AG10803 (cell line): Measurements from ENCODE around the gene DNAJC16.

Experiments used
- DNase-seq: peaks from one replicate; pipeline ENCODE4 v3.0.0; 2010; ENCODE audit warnings: low read depth
- H3K4me3 ChIP-seq: 2 replicates; pipeline ENCODE4 v1.5.1; 2011; ENCODE audit warnings: mild to moderate bottlenecking, low read length, control low read depth
- TF ChIP-seq, protein P1 (sequence below): conservative IDR thresholded peaks from 2 replicates; pipeline ENCODE4 v1.5.1; 2011; ENCODE audit warnings: mild to moderate bottlenecking, low read length, control low read depth, inconsistent platforms

Gene DNAJC16

DNA sequence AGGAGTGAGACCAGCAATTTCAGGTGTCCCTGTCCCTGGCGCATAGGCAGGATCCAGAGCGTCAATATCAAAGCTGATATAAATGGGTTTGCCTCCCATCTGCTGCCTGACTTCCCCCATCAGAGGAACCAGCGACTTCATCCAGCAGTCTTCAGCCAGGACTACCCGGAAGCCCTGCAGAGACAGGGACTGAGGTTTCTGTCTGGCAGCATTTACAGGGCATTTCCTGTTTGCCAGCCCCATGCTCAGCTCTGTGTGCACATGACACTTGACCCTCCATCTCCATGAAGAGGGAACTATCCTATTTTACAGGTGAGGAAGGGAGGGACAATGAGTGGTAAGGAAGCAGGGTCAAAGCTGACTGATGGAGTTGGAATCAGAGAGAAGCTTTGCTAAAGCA is 51.0 kb downstream of the DNAJC16 start:
- DNase-seq: no peak
- TF ChIP-seq, protein P1, sequence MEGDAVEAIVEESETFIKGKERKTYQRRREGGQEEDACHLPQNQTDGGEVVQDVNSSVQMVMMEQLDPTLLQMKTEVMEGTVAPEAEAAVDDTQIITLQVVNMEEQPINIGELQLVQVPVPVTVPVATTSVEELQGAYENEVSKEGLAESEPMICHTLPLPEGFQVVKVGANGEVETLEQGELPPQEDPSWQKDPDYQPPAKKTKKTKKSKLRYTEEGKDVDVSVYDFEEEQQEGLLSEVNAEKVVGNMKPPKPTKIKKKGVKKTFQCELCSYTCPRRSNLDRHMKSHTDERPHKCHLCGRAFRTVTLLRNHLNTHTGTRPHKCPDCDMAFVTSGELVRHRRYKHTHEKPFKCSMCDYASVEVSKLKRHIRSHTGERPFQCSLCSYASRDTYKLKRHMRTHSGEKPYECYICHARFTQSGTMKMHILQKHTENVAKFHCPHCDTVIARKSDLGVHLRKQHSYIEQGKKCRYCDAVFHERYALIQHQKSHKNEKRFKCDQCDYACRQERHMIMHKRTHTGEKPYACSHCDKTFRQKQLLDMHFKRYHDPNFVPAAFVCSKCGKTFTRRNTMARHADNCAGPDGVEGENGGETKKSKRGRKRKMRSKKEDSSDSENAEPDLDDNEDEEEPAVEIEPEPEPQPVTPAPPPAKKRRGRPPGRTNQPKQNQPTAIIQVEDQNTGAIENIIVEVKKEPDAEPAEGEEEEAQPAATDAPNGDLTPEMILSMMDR: no peak
- no peak overlapping the region for H3K4me3 ChIP-seq

GRCh38 chr1:15578921-15579682 is 52.5 kb downstream of the DNAJC16 start:
- H3K4me3 ChIP-seq: no peak overlapping the region
- TF ChIP-seq, protein P1: no peak
- no peak for DNase-seq

GRCh38 chr1:15579683-15580047 is 53.0 kb downstream of the DNAJC16 start:
- TF ChIP-seq, protein P1: no peak
- DNase-seq: no peak
- H3K4me3 ChIP-seq: no peak overlapping the region

- no peak for DNase-seq
- no peak overlapping the region for H3K4me3 ChIP-seq
- TF ChIP-seq, protein P1: no peak
Observed at GRCh38 chr1:15583016-15583706, 56.5 kb downstream of the DNAJC16 start.

GRCh38 chr1:15584489-15585363 is 58.1 kb downstream of the DNAJC16 start, which contains the start of gene AGMAT:
TSS of gene AGMAT (minus strand) at chr1:15585051. CDS start at chr1:15584967, 84 bp downstream.
- DNase-seq: peak; percentile 17
- H3K4me3 ChIP-seq: peak within 1 kb of the TSS; percentile 49
- TF ChIP-seq, protein P1: peak; percentile 33

DNA sequence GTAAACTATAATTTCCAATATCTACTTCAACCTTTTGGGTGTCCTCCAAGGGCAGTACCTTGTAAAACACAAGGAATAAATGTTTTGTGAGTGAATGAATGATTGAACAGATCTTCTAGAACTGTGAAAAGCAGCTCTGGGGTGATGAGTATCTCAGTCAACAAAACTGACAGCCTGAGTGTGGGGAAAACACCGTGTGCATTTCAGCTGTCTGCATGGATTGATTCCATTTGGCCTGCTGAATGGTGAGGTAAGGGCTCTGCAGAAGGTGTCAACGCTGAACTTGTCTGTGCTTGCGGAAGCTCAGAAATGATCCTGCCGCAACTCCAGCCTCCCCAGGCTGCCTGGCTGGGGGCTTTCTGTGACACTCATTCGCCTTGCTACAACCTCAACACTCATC is 65.6 kb downstream of the DNAJC16 start:
- no peak for DNase-seq
- TF ChIP-seq, protein P1: no peak
- H3K4me3 ChIP-seq: no peak overlapping the region
